K562 (cell line): ENCODE data around the gene YOD1. TPM values are rescaled to one million over a fixed set of nuclear protein-coding genes. Genes with fewer than 3 reads are reported as not detected.
A peak's percentile ranks its signal among the peaks of the same experiment; 100 is the strongest.

Source experiments
- ARID3A ChIP-seq: IDR thresholded peaks from 2 replicates; pipeline ENCODE4 v1.6.1; 2012; ENCODE audit warnings: low read depth, low read length, improper control_type of control experiment, borderline replicate concordance
- CEBPB ChIP-seq: fragments of 450-650 bp; IDR thresholded peaks from 2 replicates; pipeline ENCODE4 v1.6.1; 2016; ENCODE audit warnings: missing genetic modification characterization, missing compliant biosample characterization
- FIP1L1 ChIP-seq: fragments of 200-400 bp; formaldehyde crosslinking; IDR thresholded peaks from 2 replicates; pipeline ENCODE4 v1.6.1; 2018; ENCODE audit warnings: mild to moderate bottlenecking, low read depth, low read length; ENCODE audit not compliant: poor library complexity, severe bottlenecking
- FOXA3 ChIP-seq, 2 experiments: fragments of 450-650 bp in 1 of 2; sonication (generic) in 1 of 2; formaldehyde crosslinking; IDR thresholded peaks in 1 of 2; conservative IDR thresholded peaks in 1 of 2; 2 replicates each; pipeline versions ENCODE4 v1.4.0 to v1.8.0; 2020 to 2022; ENCODE audit warnings: mild to moderate bottlenecking in 2 of 2, missing genetic modification reagents in 1 of 2
- KDM1A ChIP-seq, 2 experiments: fragments of 450-650 bp; IDR thresholded peaks; 2 replicates each; pipeline ENCODE4 v1.6.1; 2016; ENCODE audit warnings: mild to moderate bottlenecking in 2 of 2
- KLF13 ChIP-seq: fragments of 450-650 bp; IDR thresholded peaks from 2 replicates; pipeline ENCODE4 v1.6.1; 2016; ENCODE audit warnings: missing genetic modification characterization, low read depth, mild to moderate bottlenecking, missing compliant biosample characterization, moderate library complexity, borderline replicate concordance
- NFIC ChIP-seq: fragments of 450-650 bp; IDR thresholded peaks from 2 replicates; pipeline ENCODE4 v1.6.1; 2017; ENCODE audit warnings: mild to moderate bottlenecking, inconsistent platforms
- RAD21 ChIP-seq, 2 experiments: fragments of 250-450 bp in 1 of 2; fragments of 450-650 bp in 1 of 2; sonication (Bioruptor Pico) in 1 of 2; formaldehyde crosslinking in 1 of 2; IDR thresholded peaks in 1 of 2; conservative IDR thresholded peaks in 1 of 2; 2 replicates each; pipeline versions ENCODE4 v1.4.0 to v1.8.0; 2020 to 2022; ENCODE audit warnings: mild to moderate bottlenecking in 2 of 2, moderate library complexity in 1 of 2
- SMARCE1 ChIP-seq: fragments of 450-650 bp; IDR thresholded peaks from 2 replicates; pipeline ENCODE4 v1.7.1; 2016; ENCODE audit warnings: mild to moderate bottlenecking
- SMC3 ChIP-seq: conservative IDR thresholded peaks from 2 replicates; pipeline ENCODE4 v1.6.1; 2011; ENCODE audit warnings: low read depth, low read length, improper control_type of control experiment; ENCODE audit not compliant: insufficient read depth
- TGIF2 ChIP-seq: sonication (generic); formaldehyde crosslinking; IDR thresholded peaks from 2 replicates; pipeline ENCODE4 v1.8.1; 2022; ENCODE audit warnings: mild to moderate bottlenecking, missing genetic modification reagents, moderate library complexity
- UBTF ChIP-seq, 2 experiments: IDR thresholded peaks; 2 replicates each; pipeline ENCODE4 v1.6.1; 2012; ENCODE audit warnings: improper control_type of control experiment in 2 of 2, low read depth in 2 of 2, low read length in 2 of 2, borderline replicate concordance in 1 of 2
- VEZF1 ChIP-seq: fragments of 200-800 bp; sonication (Bioruptor generic); IDR thresholded peaks from 2 replicates; pipeline ENCODE4 v1.6.1; 2017; ENCODE audit warnings: missing genetic modification characterization, missing compliant biosample characterization
- ZNF23 ChIP-seq: fragments of 250-450 bp; sonication (Bioruptor Pico); IDR thresholded peaks from 2 replicates; pipeline ENCODE4 v1.4.0; 2020; ENCODE audit warnings: mild to moderate bottlenecking
- ZNF592 ChIP-seq: fragments of 450-650 bp; IDR thresholded peaks from 2 replicates; pipeline ENCODE4 v1.6.1; 2017; ENCODE audit warnings: antibody characterized with exemption, mild to moderate bottlenecking
- polyA plus RNA-seq, 8 experiments: library from polyadenylated mRNA; depleted of rRNA in 4 of 8; stranded (reverse) in 5 of 8; unstranded in 3 of 8; fragments of >200 nt; fragmentation: Nextera tagmentation in 2 of 8; fragmentation: Illumina TruSeq in 1 of 8; extraction: Ambion mirVana in 2 of 8; extraction: Trizol in 1 of 8; gene quantifications; 2 replicates each; pipeline versions ENCODE4 v1.2.1 to v1.2.3, GENCODE V29; 2011 to 2014; ENCODE audit warnings: inconsistent platforms in 1 of 8, missing spikeins in 1 of 8
- total RNA-seq, 7 experiments: library from RNA; depleted of rRNA in 6 of 7; stranded (reverse); fragments of >200 nt in 6 of 7; fragmentation: Illumina TruSeq in 2 of 7; extraction: Trizol in 2 of 7; gene quantifications; 2 replicates each; pipeline versions ENCODE4 v1.2.1 to v1.2.3, GENCODE V29; 2011 to 2021; ENCODE audit warnings: low replicate concordance in 1 of 7

YOD1 gene
- total and polyA plus RNA-seq, 9 of the 15 experiments (the other 6 are each of a cell fraction or from before 2014, with no cell fraction given) = 18.2 to 78.1 (median 46.9) TPM

- TF ChIP-seq VEZF1 = peak; percentile 35; the same call in 1 of the 2 replicates
- TF ChIP-seq ZNF23 (CRISPR knock-in tag) = no peak
- TF ChIP-seq FOXA3 (CRISPR knock-in tag; conservative IDR thresholded peaks at IDR 0.05 in 1 of 2, IDR thresholded peaks at IDR 0.05 in 1 of 2) = no peak
- TF ChIP-seq SMARCE1 = no peak
- TF ChIP-seq ZNF592 = peak; percentile 51; the same call in 1 of the 2 replicates
- TF ChIP-seq UBTF (IDR thresholded peaks at IDR 0.05; ENCODE audit: borderline replicate concordance in 1 of 2, low read depth in 2 of 2, low read length in 2 of 2) = no peak
- TF ChIP-seq ARID3A = 0 out of 2 replicates have a peak, but pooled peaks have one; percentile 31
- TF ChIP-seq KDM1A (IDR thresholded peaks at IDR 0.05) = peak in 1 of 2 experiments; percentile 46; a peak in 1 of 4 replicates
- no peak; the same call in 1 of the 2 replicates for TF ChIP-seq NFIC
- TF ChIP-seq RAD21 (CRISPR knock-in tag; conservative IDR thresholded peaks at IDR 0.05 in 1 of 2, IDR thresholded peaks at IDR 0.05 in 1 of 2) = peak; percentile 97 to 98
- no peak for TF ChIP-seq TGIF2 (CRISPR knock-in tag)
- no peak for TF ChIP-seq FIP1L1
- TF ChIP-seq CEBPB (tag) = peak; percentile 80
- no peak for TF ChIP-seq KLF13 (tag)
- peak; percentile 97 for TF ChIP-seq SMC3
Observed at GRCh38 chr1:207077470-207078377, 26.7 kb upstream of the YOD1 start (continued).
